H1 (cell line): Measurements from ENCODE around the gene ZNF619. TPM values are rescaled to one million over a fixed set of nuclear protein-coding genes. Genes with fewer than 3 reads are reported as not detected.

Experiments used
- RNF2 ChIP-seq: fragments of 200-900, 300-1000 bp; sonication (generic); IDR thresholded peaks from 2 replicates; pipeline ENCODE4 v1.7.1; 2016; ENCODE audit warnings: borderline replicate concordance, low read depth, mild to moderate bottlenecking, antibody characterized with exemption, low read length; ENCODE audit not compliant: poor library complexity, severe bottlenecking; ENCODE audit errors: missing control alignments
- polyA plus RNA-seq, 7 experiments: library from polyadenylated mRNA; depleted of rRNA in 3 of 7; stranded (reverse) in 5 of 7; unstranded in 2 of 7; fragments of >200 nt in 5 of 7; fragments of 200-250 nt in 2 of 7; gene quantifications; 1 replicate in 5 of 7; 2 replicates in 1 of 7; 4 replicates in 1 of 7; pipeline versions ENCODE4 v1.2.1 to v1.2.3, GENCODE V29; 2011 to 2013; ENCODE audit warnings: missing spikeins in 2 of 7, mixed read lengths in 2 of 7
- total RNA-seq: library from RNA; stranded (reverse); fragmentation: NEBNext Ultra II Directional; extraction: Animal tissue kit (Norgen Biotek cat#: 25700); gene quantifications from 2 replicates; pipeline ENCODE4 v1.2.1, GENCODE V29; 2021

The ZNF619 gene
- total and polyA plus RNA-seq, 2 of the 8 experiments (the other 6 are each of a cell fraction or from before 2014, with no cell fraction given): 2.3 to 8.2 TPM

- no peak for TF ChIP-seq RNF2
These were observed 24.9 kb upstream of the ZNF619 start (continued) for GRCh38 chr3:40452057-40452456.
